Stomach smooth muscle (tissue), 2 donors: ENCODE measurements around the gene COL1A1.
A peak's percentile ranks its signal among the peaks of the same experiment; 100 is the strongest.

Source experiments
- H3K27ac ChIP-seq: one replicate; pipeline ENCODE4 v1.7.0; 2013; ENCODE audit warnings: mild to moderate bottlenecking, low read length, inconsistent platforms
- H3K27me3 ChIP-seq, 2 donors: one replicate each; pipeline ENCODE4 v1.7.0; 2013; ENCODE audit warnings: low read length in 2 of 2; ENCODE audit not compliant: insufficient read depth in 2 of 2, control insufficient read depth in 1 of 2
- H3K36me3 ChIP-seq, 2 donors: one replicate each; pipeline ENCODE4 v1.7.0; 2013; ENCODE audit warnings: low read length in 2 of 2; ENCODE audit not compliant: control insufficient read depth in 2 of 2, insufficient read depth in 2 of 2
- H3K4me1 ChIP-seq: one replicate; pipeline ENCODE4 v1.7.0; 2013; ENCODE audit warnings: low read length; ENCODE audit not compliant: control insufficient read depth, insufficient read depth
- H3K4me3 ChIP-seq, 2 donors: one replicate each; pipeline ENCODE4 v1.7.0; 2013; ENCODE audit warnings: low read length in 2 of 2
- H3K9ac ChIP-seq, 2 donors: one replicate each; pipeline ENCODE4 v1.7.0; 2013; ENCODE audit warnings: low read length in 2 of 2, mild to moderate bottlenecking in 1 of 2
- H3K9me3 ChIP-seq, 2 donors: one replicate each; pipeline ENCODE4 v1.7.0; 2013; ENCODE audit warnings: low read length in 2 of 2; ENCODE audit not compliant: control insufficient read depth in 2 of 2
- donor health status: healthy.
- donor health status: Pancreatic carcinoma.

Gene COL1A1

GRCh38 chr17:50136096-50136687, 65.2 kb downstream of the COL1A1 start:
- peaks cover 31% of the 10 kb centered on the region for H3K4me1 ChIP-seq
- H3K9me3 ChIP-seq, result no peaks in the 10 kb centered on the region
- peaks cover 38 to 52% of the 10 kb centered on the region in 2 donors for H3K36me3 ChIP-seq

GRCh38 chr17:50135316-50136095, 65.9 kb downstream of the COL1A1 start:
- Histone ChIP-seq H3K27me3 (no peaks in the 10 kb centered on the region), H3K27ac (no peak overlapping the region), H3K9me3 (no peaks in the 10 kb centered on the region), H3K4me1 (peaks cover 34% of the 10 kb centered on the region), H3K9ac (no peak overlapping the region), H3K36me3 (peaks cover 33 to 45% of the 10 kb centered on the region in 2 donors), H3K4me3 (no peak overlapping the region)

More at GRCh38 chr17:50136096-50136687, 65.2 kb downstream of the COL1A1 start:
- H3K9ac ChIP-seq, result no peak overlapping the region
- H3K27ac ChIP-seq, result no peak overlapping the region
- H3K4me3 ChIP-seq, result no peak overlapping the region
- H3K27me3 ChIP-seq, result no peaks in the 10 kb centered on the region

- peaks cover 0 to 4% of the 10 kb centered on the region in 2 donors for H3K27me3 ChIP-seq
- peaks cover 30 to 36% of the 10 kb centered on the region in 2 donors for H3K36me3 ChIP-seq
- peaks cover 31% of the 10 kb centered on the region for H3K4me1 ChIP-seq
- H3K9me3 ChIP-seq, result no peaks in the 10 kb centered on the region
- H3K9ac ChIP-seq, result no peak overlapping the region
- H3K27ac ChIP-seq, result no peak overlapping the region
- H3K4me3 ChIP-seq, result no peak overlapping the region
Measured at GRCh38 chr17:50134206-50135110, 67.0 kb downstream of the COL1A1 start.

GRCh38 chr17:50133769-50134099, 67.7 kb downstream of the COL1A1 start:
- peak overlapping the region; percentile 70 for H3K27ac ChIP-seq
- H3K9me3 ChIP-seq, result no peaks in the 10 kb centered on the region
- H3K4me1 ChIP-seq, result peaks cover 33% of the 10 kb centered on the region
- H3K36me3 ChIP-seq, result peaks cover 23 to 29% of the 10 kb centered on the region in 2 donors
- H3K9ac ChIP-seq, result no peak overlapping the region
- peaks cover 2 to 11% of the 10 kb centered on the region in 2 donors for H3K27me3 ChIP-seq
- no peak overlapping the region for H3K4me3 ChIP-seq
